Bone marrow (tissue), 2 donors: ENCODE measurements around the gene KANSL1.

Experiments used
- DNase-seq, 2 donors: peaks; one replicate each; lab custom pipeline; 2025; lab: John Stamatoyannopoulos, UW

KANSL1 gene

DNA sequence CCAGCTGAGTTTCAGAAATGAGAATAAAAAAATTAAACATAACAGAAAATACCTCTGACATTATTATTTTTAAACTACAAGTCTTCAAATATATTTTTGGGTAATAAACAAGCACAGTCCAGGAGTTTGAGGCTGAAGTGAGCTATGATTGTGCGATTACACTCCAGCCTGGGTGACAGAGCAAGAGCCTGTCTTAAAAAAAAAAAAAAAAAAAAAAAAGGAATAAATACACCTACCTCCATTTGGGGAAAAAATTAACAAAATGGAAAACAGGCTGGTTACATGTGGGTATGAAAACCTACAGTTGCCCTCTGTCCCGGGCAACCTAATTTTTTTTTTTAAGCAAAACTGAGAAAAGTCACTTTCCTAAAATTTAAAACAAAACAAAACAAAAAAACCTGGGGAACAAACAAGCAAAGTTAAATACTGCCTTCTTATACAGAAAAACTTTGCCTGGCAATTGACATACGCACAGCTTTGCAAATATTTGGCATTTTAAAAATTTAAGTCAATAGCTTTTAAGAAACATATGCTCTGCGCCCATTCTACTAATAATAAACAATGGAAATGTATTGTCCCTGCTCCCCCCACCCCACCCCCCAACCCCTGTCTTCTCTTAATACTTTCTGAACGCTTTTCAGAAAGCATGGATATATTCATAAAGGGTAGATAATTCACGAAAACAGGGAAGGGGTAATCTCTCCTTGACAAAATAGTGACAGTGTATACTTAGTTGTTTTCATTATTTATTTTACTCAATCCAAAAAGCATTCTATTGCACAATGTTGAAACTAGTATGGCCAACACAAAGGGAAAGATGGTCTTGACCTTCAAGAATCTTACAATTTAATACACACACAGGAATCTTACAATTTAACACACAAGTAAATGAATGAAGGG, 112.9 kb downstream of the KANSL1 start:
- no peak for DNase-seq

DNA sequence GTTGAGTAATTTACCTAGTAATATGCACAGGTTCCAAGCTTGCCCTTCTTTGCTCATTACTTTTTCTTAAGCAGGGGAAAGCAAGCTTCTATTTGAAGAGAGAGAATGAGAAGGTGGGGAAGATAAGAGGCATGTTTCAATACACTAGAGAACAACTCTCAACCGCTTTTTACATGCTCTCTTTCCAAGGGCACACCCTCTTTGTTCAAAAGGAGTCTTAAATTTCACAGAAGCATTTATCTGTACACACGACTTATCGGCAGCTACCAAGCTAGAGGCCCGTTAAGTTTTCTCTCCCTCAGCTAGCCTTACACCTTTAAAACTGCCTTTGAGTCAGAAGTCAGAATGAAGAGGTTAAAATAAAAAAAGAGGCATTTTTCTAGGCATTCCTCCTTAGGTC, 114.6 kb downstream of the KANSL1 start:
- no peak for DNase-seq

DNA sequence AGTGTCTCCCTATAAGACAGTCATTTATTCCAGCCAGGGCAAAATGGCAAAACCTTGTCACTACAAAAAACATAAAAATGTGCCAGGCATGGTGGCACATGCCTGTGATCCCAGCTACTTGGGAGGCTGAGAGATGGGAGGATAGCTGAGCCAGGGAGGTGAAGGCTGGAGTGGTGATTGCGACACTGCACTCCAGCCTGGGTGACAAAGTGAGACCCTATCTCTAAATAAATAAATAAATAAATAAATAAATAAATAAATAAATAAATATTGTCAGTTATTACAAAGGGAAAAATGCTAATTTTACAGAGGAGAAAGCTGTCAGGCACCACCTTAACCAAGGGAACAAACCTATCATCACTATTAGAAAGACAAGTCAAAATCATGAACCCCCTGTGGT, 118.7 kb downstream of the KANSL1 start:
- no peak for DNase-seq

DNA sequence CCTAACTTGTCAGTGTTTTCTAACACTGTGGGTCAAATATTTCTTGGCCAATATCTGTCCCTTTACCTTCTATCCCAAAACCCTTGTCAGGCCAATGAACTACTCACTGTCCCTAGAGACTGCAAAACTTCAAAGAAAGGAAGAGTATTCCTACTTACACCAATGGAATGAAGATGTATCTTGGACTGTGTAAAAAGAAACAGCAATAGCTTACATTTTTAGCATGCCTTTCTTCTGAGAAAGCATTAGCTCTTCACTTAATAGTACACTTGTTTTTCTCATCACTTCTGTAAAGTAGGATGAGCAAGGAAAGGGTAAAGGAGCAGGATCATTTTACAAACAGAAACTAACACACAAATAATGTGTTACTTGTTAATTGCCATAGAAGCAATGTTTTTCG, 120.2 kb downstream of the KANSL1 start:
- no peak for DNase-seq

DNA sequence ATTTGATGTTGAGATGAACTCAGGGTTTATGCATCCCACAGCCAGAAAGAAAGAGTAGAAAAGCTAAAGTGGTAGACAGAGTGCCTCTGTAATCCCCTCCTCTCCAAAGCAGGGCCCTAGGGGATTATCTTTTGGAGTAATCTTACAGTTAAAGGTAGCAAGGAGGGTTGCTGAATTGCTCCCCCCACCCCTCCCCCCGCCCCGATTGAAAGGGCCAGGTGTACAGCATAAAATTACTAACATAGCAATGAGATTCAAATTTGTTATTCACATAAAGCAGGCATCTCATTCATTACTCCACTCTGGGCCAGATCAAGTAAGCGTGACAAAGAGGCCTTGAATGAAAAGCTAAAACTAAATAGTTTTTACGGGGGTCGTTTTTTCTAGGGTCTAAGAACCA, 121.4 kb downstream of the KANSL1 start:
- DNase-seq = no peak

DNA sequence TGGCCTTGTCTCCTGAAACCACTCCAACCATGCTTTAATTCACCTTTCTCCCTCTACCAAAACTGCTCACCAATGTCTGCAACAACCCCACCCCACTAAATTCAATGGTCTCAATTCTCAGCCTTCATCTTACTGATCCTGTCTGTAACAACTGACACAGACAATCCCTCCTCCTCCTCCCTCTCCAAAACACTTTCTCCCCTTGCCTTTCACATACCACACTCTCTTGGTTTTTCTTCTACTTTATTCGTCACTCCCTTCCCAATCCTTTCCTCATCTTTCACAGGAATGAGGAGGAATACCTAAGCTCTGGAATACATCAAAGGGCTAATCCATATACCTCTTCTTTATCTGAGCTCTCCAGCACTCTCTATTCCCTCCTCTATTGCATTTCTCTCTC, 128.8 kb downstream of the KANSL1 start:
- no peak for DNase-seq

DNA sequence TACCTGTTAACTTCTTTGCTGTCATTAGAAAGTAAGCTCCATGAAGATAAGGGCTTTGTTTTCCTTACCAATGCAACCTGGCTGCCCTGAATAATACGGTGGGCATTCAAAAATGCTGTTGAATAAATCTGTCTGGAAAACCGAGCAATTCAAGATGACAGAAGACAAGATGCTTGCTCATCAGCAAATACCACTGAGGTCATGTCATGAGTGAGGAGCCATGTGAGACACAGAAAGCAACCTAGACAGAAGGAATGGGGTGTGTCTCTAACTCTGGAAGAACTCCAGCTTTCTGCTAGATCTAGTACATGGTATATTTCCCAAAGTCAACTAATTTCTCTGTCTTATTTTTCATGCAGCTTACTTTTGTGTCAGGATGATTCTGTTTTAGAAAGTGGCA, 130.0 kb downstream of the KANSL1 start:
- DNase-seq = no peak

DNA sequence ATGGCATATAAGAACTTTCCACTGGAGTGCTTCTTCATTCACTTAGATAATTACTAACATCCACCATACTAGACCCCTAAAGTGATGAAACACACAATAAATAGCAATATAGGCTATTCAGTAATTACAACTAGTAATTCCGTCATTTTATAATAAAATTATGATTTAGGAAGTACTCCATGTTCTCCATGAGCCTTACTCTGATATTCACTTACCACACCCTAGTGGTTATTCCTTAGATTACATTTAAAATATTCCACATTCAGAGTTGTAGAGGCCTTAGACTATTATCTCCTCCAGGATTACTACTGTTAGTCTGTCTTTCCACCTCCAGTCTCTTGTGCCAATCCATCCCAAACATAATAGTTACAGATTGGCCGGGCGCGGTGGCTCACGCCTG, 131.8 kb downstream of the KANSL1 start:
- no peak for DNase-seq

DNA sequence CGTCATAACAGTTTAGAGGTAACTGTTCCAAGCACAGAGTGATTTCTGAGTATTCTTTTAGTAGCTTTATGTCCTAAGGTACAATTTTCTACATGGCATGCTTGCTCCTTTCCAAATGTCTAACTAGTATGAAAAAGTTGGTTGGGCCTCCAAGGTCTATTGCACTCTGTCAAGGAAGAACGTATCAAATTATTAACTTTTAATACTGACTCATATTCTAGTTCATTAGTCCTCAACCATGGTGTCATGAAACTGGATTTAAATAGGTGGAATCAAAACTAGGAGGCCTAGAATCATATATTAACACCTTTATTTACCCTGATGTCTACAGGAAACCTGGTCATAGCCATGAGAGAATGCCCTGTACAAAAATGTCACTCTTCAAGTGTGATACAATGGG, 132.8 kb downstream of the KANSL1 start:
- DNase-seq = no peak

DNA sequence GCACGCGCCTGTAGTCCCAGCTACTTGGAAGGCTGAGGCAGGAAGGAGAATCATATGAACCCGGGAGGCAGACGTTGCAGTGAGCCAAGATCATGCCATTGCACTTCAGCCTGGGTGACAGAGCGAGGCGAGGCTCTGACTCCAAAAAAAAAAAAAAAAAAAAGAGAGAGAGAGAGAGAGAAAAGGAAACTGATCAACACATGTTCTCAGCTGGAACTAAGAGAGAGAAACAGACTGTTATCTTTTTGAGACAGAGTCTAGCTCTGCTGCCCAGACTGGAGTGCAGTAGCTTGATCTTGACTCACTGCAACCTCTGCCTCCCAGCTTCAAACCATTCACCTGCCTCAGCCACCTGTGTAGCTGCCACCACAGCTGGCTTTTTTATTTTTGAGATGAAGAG, 133.7 kb downstream of the KANSL1 start:
- no peak for DNase-seq

DNA sequence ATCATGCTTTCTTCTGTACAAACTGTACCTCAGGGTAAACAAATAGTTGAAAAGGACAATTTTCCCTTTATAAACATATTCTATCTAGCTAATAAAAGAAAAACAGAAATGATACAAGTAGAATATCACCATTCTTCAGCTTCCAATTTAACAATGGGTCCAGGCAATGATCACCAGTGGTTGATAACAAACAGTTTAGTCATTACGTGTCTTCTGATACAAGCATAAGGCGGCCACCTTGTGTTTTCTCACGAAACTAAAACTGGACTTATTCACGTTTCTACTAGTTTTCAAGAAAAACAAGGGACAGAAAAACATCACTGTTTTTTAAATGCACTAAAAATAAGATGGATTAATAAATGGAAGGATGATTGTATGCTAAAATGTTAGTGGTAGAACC, 135.9 kb downstream of the KANSL1 start:
- DNase-seq = no peak

DNA sequence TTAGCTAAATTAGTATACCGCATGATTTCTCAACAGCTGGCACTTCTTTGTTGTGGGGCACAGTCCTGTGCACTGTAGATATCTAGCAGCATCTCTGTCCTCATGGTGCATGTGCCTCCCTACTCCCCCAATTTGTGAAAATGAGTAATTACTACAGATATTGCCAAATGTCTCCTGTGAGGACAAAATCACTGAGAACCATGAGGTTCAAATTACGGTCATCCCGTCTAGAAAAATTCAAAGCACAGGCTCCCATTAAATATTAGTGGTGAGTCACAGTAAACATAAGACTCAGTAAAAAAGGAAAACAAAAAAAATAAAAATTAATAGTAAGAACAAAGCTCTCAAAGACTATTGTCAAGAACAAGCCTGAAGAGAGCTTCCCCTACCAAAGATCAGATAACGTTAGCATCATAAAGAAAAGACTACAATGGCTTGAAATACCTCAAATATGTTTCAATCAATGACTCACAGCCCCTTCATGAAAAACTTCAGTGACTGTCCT, 136.4 kb downstream of the KANSL1 start:
- no peak for DNase-seq

DNA sequence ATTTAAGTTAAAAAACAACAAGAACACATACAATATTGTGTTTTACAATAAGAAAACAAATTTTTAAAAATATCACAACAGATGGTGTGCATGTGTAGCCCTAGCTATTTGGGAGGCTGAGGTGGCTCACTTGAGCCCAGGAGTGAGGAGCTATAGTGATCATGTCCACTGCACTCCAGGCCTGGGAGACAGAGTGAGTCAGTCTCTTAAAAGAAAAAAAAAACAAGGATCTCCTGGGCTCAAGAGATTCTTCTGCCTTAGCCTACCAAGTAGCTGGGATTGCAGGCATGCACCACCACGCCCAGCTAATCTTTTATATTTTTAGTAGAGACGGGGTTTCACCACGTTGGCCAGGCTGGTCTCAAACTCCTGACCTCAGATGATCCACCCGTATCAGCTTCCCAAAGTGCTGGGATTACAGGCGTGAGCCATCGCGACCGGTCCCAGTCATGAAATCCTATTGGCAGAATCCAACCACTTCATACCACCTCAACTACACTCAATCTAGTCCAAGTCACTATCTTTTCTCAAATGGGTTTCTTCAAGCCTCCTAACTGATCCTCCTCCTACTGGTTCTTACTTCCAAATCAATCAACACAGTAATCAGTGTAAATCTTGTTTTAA, 139.2 kb downstream of the KANSL1 start:
- no peak for DNase-seq

DNA sequence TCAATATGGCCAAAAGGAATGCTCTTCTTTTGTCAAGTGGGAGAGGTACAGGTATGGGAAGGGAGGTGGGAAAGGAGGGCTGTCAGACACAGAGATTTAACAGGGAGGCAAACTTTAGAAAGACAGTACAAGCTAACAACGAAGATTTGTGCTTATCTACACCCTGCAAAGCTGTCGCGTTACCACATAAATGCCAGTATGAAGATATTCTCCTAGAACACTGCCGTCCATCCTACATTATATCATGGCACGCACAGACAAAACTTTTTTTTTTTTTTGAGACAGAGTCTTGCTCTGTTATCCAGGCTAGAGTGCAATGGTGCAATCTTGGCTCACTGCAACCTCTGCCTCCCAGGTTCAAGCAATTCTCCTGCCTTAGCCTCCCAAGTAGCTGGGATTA, 143.6 kb downstream of the KANSL1 start:
- no peak for DNase-seq

DNA sequence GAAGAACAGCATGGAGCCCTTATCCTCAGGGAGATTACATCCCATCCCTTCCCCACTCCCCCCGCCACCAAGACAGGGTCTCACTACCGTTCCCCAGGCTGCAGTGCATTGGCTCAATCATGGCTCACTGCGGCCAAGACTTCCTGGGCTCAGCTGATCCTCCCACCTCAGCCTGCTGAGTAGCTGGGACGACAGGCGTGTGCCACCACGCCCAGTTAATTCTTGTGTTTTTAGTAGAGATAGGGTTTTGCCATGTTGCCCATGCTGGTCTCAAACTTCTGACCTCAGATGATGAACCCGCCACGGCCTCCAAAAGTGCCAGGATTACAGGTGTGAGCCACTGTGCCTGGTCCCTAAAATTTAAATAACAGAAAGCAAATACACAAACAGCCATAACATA, 145.4 kb downstream of the KANSL1 start:
- DNase-seq = no peak

DNA sequence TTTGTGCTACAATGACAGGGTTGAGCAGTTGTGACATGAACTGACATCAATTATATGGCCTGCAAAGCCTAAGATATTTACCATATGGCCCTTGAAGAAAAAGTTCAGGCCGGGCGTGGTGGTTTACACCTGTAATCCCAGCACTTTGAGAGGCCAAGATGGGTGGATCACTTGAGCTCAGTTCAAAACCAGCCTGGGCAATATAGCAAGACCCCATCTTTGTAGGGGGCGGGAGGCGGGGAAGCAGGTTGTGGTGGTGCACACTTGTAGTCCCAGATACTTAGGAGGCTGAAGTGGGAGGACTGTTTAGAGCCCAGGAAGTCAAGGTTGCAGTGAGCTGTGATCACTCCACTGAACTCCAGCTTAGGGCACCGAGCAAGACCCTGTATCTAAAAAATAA, 145.8 kb downstream of the KANSL1 start:
- no peak for DNase-seq

DNA sequence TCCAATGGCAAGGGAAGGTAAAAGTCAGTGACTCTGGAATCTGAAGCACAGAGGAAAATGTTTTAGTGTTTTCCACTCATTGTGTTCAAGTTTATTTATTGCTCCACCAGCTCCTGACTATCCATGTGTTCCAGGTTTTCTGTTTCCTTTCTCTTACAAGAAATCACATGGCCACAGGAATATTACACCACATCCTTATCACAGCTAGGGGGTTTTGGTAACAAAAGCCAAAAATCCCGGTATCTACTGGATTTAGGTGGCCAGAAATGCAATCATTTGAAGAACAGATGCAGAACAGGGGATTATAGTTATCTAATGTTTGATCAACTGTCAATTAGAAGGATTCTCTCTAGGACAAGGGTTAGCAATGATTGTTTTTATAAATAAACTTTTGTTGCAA, 146.3 kb downstream of the KANSL1 start:
- DNase-seq = no peak

DNA sequence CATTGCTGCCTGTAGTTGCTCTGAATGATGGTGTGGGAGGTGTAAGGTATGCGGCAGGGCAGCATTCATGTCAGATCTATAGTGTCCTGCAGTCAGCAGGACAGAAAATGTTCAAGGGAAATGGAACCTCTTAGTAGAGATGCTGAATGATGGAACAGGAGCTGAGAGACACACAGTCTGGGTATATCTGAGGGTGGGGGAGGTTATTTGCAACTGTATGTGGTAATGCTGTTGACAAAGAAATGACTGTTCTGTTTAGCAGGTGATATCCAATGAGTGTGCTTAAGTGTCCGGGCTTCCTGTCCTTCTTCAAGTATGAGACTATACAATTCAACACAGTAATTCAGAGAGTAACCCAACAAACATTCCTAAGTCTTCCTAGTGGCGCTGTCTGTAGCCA, 147.6 kb downstream of the KANSL1 start:
- no peak for DNase-seq

DNA sequence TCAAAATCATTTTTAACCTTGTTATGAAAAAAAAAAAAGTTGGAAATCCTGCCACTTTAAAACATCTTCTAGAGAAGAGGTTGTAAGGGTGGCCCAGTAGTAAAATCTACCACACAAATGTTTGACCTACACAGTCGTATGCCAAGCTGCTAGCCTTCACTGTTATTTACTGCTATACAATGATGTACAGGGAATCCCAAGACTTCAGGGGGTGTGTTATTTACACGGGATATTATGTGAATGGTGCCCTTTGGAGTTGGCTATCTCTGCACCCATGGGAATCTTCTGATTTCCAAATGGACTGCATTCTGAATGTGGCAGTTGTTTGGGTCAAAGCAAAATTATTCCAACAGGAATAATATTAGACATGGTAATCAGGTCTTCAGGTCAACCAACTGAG, 148.2 kb downstream of the KANSL1 start:
- no peak for DNase-seq

DNA sequence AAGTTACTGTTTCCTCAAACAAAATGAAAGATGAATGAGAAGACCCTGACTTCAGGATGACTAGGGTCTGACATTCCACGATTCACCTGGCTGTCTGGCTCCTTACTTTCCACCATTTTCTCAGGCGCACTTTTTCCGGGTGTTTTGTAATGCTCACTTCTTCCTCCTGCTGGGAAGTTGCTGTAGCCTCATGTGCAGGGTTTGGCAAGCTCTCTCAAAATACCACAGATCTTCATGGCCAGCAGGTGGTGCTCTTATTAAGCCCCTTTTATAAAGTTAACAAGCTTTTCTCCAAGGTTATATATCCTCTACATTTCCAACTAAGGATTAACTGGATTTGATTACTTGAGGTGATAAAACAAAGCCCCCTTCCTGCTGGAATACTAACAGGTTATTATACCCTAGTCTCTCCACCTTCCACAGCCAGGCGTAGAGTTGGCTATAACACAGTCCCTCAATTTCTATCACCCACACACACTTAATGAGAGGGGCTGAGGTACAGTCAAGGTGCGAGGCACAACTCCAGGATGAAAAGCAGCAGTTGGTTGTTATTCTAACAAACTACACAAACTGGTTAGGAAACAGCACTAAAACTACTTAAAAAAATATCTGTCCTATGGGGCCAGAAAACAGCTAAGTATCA, 148.8 kb downstream of the KANSL1 start:
- DNase-seq = peak in 1 of 2 donors; percentile 79

DNA sequence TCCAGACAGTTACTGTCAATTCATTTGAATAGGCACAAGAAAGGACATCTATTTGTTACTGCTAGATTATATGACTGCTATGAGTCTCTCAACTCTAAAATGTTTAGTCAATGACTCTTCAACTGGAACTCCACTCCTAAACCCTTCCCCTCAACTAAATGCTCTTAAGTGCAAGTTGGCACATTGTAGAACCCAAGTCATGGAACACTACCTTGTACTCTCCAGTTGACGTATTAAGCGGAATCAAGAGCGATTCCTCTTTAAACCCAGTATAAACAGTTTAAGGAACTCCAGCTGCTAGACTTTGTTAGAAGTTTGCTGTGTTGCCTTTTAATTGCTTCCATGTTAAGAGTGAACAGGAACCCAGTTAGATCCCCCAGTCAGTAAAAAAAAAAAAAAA, 149.6 kb downstream of the KANSL1 start:
- no peak for DNase-seq

DNA sequence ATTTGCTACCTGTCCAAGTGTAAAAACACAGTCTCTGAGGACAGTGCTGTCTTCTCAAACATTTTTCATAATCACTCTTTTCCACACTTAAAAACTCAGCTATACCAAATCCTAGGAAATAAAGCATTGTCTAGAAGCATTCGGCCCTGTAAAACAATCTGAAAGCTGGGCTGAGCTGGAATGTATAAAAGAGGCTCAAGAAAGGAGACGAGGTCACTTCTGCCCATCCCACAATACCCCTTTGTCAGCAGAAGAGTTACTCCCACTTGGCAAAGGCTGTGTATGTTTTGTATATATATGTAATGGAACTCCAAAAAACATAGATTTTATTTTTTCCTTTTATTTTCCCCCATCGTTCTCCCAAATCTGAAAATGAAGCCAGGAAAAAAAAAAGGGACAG, 150.3 kb downstream of the KANSL1 start:
- no peak for DNase-seq

DNA sequence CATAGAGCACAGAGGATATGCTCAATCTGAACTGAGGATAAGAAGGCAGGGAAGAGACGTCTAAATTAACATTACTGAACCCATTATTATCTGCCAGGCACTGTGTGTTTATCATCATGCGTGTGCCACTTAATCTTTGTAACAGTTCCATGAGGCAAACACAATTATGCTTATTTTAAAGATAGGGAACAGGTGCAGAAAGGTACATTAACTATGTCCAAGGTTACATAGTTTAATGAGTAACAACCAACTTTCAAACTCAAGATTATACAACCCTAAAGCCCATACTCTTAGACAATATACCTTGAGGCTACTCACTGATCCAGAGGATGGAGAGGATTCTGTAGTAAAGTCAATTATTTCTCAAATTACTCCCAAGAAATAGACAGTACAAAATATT, 151.0 kb downstream of the KANSL1 start:
- DNase-seq = no peak
